Brain microvascular endothelial cell (primary cell): ENCODE results near the gene UGT1A9.

Experiments
- DNase-seq: peaks from one replicate; pipeline ENCODE4 v3.0.0-alpha.2; 2020
- H3K27ac ChIP-seq: fragments of 250-450 bp; sonication (Bioruptor Pico); 2 replicates; pipeline ENCODE4 v1.5.1; 2020; ENCODE audit warnings: mild to moderate bottlenecking, moderate library complexity
- H3K27me3 ChIP-seq: fragments of 250-450 bp; sonication (Bioruptor Pico); replicated peaks from 2 replicates; pipeline ENCODE4 v1.5.1; 2020; ENCODE audit warnings: mild to moderate bottlenecking
- H3K36me3 ChIP-seq: fragments of 250-450 bp; sonication (Bioruptor Pico); replicated peaks from 2 replicates; pipeline ENCODE4 v1.5.1; 2020; ENCODE audit warnings: mild to moderate bottlenecking
- H3K4me3 ChIP-seq: 2 replicates; pipeline ENCODE4 v1.5.1; 2011; ENCODE audit warnings: low read depth, mild to moderate bottlenecking, control low read depth, low read length, moderate library complexity
- CTCF ChIP-seq: IDR thresholded peaks from 2 replicates; pipeline ENCODE4 v1.5.1; 2011; ENCODE audit warnings: low read depth, mild to moderate bottlenecking, moderate library complexity, low read length, control low read depth, inconsistent platforms; ENCODE audit errors: missing control alignments
- in situ Hi-C: cut with HindIII; loops from 2 replicates; pipeline ENCODE4 v1.10.0; 2017; ENCODE audit warnings: low sequenced_read_pairs, low pct_ligation_motif_present

Gene UGT1A9

GRCh38 chr2:233815861-233816260 lies 144.2 kb downstream of the UGT1A9 start:
- no peak overlapping the region for H3K4me3 ChIP-seq
- in situ Hi-C loops = no loop called here
- no peak for TF ChIP-seq CTCF
- H3K27me3 ChIP-seq = no peaks in the 10 kb centered on the region
- no peak overlapping the region for H3K27ac ChIP-seq
- H3K36me3 ChIP-seq = no peaks in the 10 kb centered on the region
- DNase-seq = no peak

- Histone ChIP-seq H3K4me3 (no peak overlapping the region), H3K36me3 (no peaks in the 10 kb centered on the region), H3K27ac (no peak overlapping the region), H3K27me3 (no peaks in the 10 kb centered on the region)
- no peak for TF ChIP-seq CTCF
- in situ Hi-C loops = no loop called here
- DNase-seq = no peak
Measured at GRCh38 chr2:233816334-233816733, 144.6 kb downstream of the UGT1A9 start.

GRCh38 chr2:233816771-233817170 lies 145.1 kb downstream of the UGT1A9 start:
- no peak for DNase-seq
- H3K27me3 ChIP-seq = no peaks in the 10 kb centered on the region
- H3K27ac ChIP-seq = no peak overlapping the region
- no peaks in the 10 kb centered on the region for H3K36me3 ChIP-seq
- no peak for TF ChIP-seq CTCF
- no peak overlapping the region for H3K4me3 ChIP-seq
- in situ Hi-C loops = no loop called here

GRCh38 chr2:233817361-233817911 lies 145.7 kb downstream of the UGT1A9 start:
- no peak overlapping the region for H3K4me3 ChIP-seq
- no peak overlapping the region for H3K27ac ChIP-seq
- in situ Hi-C loops = no loop called here
- H3K27me3 ChIP-seq = no peaks in the 10 kb centered on the region
- TF ChIP-seq CTCF = no peak
- no peak for DNase-seq
- no peaks in the 10 kb centered on the region for H3K36me3 ChIP-seq

- no peak for TF ChIP-seq CTCF
- no peaks in the 10 kb centered on the region for H3K36me3 ChIP-seq
- H3K27me3 ChIP-seq = no peaks in the 10 kb centered on the region
- DNase-seq = no peak
- no peak overlapping the region for H3K27ac ChIP-seq
- in situ Hi-C loops = no loop called here
- no peak overlapping the region for H3K4me3 ChIP-seq
Measured at GRCh38 chr2:233817995-233818638, 146.4 kb downstream of the UGT1A9 start.
